Measurements from ENCODE around the gene METRN.

GRCh38 chr16:760065-760464 lies 45.1 kb downstream of the METRN start:
- TF ChIP-seq POLR2A (IDR thresholded peaks at IDR 0.05) (no peak), CTCF (IDR thresholded peaks at IDR 0.05) (no peak)
